GM21529 (cell line): ENCODE results near the gene LRRC2.

Experiments
- ATAC-seq: cut with Tn5 transposase; IDR thresholded peaks from one replicate; pipeline ENCODE4 v1.9.1; 2021; ENCODE audit not compliant: unreplicated experiment

Gene LRRC2

DNA sequence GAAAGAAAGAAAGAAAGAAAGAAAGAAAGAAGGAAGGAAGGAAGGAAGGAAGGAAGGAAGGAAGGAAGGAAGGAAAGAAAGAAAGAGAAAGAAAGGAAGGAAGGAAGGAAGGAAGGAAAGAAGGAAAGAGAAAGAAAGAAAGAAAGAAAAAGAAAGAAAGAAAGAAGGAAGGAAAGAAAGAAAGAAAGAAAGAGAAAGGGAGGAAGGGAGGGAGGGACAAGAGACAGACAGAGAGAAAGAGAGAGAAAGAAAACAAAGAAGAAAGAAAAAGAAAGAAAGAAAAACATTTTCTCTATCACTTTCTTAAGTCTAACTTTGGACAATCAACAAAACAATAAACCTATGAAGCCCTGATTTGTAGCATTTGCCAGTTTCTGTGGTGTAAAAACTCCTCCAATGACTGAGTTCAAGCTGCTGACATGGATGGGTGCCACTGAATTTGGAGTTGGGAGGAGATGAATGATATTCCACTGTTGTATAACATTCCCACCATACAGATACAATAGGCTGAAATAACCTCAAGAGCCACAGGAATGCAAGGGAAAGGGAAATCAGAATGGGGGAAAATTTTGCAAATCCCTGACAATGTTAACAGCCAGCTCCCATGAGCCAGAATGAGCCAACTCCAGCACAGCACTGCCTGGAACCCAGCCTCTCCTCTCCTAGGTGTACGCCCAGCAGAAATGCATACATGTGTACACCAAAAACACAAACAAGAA is 83.3 kb downstream of the LRRC2 start:
- no peak for ATAC-seq

DNA sequence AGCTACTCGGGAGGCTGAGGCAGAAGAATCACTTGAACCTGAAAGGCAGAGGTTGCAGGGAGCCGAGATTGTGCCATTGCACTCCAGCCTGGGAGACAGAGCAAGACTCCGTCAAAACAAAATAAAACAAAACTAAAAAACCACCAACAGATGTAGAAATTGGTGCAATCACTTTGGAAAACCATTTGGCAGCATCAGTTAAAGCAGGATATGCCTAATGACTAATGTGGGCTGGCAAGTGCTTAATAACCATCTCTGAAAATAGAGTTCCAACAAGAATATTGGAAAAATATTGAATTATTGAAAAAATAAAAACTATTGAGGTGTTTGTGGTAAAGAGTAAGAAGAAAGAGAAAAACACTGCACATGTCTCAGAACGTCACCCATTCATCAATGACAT is 84.5 kb downstream of the LRRC2 start:
- ATAC-seq = no peak

DNA sequence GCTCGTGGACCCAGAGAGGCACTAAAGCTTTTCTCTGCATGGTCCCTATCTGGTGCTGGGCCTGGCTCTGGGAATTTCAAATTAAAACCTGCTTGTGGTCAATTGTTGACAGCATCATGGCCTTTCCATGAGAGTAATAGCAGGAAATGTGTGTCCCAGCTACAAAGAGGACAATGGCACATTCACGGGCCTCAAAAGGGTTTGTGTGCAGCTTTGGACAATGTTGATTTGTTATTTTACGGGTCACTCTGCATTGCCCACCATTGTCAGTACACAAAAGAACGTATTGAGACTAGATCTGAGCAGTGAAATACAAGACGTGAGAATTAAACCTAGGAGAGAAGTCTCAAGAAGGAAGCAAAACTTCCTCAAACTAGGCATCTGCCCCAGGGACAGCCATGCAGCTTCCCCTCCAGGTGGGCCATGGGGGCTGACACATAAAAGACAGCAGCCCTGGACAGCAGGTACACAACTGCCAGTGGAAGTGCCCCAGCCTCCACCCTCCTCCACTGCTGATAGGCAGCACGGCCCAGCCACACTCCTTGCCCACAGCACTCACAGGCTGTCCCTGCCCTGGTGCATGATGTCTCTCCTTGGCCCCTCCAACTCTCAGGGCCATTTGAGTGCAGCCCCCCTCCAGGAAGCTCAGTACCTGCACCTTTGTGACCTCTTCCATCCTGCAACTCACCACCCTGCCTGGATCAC is 85.5 kb downstream of the LRRC2 start:
- no peak for ATAC-seq

DNA sequence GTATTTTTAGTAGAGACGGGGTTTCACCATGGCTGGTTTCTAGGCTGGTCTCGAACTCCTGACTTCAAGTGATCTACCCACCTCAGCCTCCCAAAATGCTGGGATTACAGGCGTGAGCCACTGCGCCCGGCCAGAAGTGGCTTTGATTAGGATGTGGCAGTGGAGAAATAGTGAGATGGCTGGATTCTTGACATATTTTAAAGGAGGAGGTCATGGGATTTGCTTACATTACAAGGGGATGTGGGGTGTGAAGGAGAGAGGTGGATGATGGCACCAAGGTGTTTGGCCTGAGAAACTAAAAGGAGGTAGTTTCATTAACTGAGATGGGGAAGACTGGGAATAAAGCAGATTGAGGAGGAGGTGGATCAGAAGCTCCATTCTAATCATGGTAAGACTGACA is 86.4 kb downstream of the LRRC2 start:
- no peak for ATAC-seq

DNA sequence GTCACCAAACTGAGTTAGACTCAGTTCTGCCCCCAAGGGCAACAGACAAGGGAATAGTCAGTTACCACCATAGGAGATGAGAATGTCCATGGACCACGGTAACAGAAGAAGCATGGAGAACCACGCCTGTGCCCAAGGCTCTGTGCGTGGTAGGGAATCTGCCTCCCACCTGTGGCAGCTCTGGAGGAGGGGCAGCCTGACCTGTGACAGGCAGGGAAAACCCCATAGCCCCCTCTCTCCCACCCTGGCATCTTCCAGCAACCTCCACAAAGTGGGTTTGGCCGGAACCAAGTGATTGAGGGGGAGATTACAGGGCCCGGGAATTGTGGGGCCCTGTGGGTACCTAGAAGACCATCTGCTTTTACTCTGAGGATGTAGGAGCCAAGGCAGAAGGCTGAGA is 87.1 kb downstream of the LRRC2 start:
- no peak for ATAC-seq

DNA sequence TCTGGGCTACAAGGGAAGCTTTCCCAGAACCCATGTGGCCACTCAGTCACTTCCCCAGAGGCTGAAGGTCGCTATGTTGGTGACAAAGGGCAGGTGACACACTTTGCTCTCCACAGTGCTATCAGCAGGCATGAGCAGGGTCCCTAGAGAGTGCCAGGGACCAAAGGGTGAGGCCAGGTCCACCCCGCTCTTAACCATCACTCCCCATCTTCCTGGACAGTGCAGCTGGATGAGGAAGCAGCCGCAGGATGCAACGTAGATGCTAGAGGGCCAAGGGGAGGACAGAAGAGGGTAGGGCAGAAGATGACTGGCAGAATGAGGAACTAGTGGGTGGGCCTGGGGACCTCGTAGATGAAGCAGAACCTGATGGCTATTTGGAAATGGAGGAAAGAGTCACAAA is 87.8 kb downstream of the LRRC2 start:
- no peak for ATAC-seq

DNA sequence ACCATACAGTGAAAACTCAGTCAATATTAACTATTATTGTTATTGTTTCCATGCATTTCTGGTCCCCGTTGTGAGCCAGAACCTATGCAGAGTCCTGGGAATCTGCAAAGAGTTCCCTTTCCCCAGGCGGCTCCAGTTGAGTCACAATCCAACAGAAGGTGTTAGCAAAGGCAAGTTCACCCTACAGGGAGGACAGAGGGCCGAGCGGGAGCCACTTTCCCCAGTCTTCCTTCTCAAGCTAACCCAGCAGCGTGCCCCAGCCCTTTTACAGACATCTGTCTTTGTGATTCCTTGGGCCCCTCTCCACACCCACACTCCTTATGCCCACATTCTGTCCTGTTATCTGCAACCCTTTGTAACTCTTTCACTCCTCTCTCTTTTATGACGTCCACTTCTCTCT is 88.3 kb downstream of the LRRC2 start:
- no peak for ATAC-seq

DNA sequence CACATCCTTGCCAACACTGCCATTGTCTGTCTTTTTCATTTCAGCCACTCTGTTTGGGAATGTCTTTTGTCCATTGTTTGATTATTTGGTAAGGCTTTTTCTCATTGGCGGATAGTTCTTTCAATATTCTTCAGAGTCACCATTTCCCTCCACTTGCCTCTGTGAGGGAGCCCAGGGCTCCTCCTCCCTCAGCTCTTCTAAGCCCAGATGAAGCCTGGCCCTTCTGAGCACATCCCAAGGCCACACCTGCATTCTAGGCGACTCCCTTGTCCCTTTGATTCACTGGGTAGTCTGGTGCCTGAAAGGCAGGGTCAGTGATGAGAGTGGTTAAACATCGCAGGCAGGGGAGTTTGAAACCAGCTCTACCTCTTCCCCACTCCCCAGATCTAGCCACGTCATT is 89.0 kb downstream of the LRRC2 start:
- no peak for ATAC-seq

DNA sequence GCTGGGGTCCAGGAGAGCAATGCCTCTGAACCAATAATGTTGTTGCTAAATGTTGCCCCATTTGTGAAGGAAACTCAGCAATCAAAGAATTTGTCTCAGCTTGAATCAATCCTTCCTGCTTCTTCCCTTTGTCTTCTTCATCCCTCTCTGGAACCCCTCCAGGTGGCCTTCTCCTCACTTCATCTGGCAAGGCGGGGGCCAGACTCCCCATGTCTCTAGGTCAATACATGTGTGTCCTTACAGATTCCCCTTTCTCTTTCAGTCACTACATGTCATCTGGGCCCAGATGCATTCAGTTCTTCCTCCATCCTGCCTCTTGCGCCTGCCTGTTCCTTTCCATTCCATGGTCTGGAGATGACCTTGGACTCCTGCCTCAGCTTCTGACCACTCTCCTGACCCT is 93.4 kb downstream of the LRRC2 start:
- ATAC-seq = no peak

DNA sequence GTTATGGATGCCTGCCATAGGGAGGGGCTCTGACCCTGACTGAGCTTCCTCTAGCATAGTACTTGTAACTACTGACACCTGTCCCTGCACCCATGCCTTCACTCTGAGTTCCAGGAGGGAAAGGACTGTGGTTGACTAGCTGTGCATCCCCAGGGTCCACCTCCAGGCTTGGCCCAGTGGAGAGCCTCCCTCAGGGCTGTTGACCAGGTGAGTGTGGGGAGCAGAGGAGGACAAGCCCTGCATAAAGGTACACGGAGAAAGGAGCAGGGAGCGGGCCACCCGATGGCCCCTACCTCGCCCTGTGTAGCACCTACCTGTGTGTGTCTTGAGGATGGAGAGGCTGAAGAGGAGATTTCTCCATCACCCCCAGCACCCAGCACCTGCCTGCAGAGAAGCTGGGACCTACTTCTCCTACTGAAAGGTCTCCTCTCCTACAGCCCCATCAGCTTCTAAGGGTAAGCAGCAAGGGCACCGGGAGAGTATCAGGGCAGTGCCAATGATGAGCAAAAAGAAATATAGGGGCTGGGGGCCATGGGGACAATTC is 94.7 kb downstream of the LRRC2 start:
- no peak for ATAC-seq

DNA sequence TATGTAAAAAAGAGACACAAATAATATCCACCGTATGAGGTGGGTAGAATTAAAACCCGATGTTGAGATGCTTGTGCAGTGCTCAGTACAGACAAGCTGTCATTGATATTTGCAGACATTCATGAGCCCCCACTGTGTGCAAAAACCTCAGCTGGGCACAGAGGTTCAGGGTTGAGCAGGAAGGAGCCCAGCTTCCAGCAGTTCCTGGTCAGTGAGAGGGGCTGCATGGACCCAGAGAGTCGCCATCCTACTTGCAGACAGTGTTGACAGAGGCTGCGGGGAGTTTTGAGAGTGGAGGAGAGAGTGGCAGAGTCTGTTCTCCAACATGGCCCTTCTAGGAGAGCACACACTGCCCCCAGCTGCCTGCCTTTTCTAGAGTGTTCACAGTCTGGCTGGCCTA is 95.3 kb downstream of the LRRC2 start:
- no peak for ATAC-seq

DNA sequence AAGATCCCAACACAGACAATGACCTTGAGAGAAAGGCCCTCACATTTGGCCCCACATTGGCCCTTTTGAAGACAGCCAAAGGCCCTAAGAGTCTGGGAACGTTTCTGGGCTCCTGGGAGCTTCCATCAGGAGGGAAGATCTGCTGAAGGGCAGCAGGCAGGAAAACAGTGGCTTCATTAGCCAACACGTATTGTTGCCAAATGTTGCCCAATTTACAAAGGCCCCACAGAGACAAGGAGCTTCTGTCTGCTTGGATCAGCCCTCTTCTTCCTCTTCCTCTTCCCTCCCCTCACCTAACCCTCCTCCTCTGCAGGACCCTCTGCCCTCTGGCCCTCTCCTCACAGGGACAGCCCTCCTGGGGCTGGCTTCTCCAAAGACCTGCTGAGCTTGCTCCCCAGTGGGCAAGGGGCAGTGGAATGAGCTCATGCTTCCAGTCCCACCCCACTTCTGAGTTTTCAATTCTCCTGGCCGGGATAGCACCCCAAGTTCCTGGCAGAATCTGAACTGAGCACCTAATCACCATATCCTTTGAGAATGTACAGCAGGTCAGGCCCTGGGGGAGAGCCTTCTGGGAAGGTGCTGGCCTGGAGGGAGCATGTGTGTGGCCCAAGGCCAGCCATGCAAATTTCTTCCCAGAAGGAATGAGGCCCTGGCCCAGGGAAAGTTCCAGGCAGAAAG is 96.3 kb downstream of the LRRC2 start:
- ATAC-seq = no peak

DNA sequence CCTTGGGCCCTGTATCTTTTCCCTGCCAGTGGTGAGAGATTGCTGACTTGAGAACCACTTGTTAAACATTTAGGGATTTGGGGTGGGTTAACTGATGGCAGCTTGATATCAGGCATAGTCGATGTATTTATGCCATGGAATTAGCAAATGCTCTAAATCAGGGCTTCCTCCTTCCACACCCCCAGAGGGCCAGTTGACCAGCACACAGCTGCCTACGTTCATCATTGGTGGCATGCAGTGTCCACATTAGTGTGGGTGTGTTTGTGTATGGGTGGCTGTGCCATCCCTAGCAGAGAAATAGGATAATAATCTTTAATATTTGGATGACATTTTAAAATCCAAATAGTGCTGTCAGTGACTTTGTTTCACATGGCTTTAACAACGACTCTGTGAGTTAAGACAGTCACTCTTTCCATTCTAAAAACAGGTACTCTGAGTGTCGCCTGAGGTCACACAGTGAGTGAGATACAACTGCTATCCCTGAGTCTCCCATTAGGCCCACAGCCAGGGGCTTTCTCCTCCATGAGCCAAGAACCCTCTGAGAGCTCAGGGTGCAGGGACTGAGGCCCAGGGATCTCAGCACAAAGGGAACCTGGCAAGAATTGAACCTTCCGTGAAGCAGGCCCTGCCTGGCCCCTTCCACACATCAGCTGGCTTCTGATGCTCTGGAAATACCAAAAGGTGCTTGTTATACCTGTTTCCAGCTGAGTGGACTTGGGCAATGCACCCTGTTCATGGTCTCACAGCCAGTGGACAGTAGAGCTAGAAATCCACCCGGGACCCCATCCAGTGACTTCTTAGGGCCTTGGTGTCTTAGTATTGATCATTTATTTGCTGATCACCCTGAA is 97.1 kb downstream of the LRRC2 start:
- no peak for ATAC-seq

DNA sequence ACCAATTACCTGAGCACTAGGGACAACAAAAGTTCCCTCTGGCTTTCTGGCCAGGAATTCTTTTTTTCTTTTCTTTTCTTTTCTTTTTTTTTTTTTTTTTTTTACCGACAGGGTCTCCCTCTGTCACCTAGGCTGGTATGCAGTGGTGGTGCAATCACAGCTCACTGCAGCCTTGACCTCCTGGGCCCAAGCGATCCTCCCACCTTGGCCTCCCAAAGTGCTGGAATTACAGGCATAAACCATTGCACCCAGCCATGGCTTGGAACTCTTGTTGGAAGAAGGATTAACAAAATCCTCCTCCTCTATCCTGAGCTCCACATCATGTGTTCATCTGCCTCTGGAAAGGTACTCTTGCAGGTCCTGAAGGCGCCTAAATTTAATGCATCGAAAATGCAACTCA is 98.5 kb downstream of the LRRC2 start:
- no peak for ATAC-seq

DNA sequence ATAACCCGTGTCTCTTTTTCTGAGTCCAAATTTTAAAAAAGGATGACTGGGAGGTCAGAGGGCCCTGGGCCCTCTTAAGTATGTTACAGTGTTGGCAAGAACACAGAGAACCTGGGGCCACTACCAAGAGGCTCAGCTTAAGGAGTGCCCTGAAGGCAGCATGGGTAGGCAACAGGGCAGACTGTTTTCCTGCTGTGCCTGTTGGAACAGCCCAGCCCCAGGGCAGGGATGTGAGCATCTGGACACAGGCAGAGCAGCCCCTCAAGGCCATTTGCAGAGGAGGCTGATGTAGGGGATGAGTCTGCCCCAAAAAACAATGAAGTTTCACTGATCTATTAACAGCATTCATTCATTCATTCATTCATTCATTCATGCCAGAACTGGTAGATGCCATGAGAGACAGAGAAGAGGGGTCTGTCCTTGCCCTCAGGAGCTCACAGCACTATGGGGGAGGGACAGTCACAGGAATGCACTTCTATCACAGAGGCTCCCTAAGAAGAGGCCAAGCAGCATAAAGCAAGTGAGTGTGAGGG is 99.2 kb downstream of the LRRC2 start:
- no peak for ATAC-seq

DNA sequence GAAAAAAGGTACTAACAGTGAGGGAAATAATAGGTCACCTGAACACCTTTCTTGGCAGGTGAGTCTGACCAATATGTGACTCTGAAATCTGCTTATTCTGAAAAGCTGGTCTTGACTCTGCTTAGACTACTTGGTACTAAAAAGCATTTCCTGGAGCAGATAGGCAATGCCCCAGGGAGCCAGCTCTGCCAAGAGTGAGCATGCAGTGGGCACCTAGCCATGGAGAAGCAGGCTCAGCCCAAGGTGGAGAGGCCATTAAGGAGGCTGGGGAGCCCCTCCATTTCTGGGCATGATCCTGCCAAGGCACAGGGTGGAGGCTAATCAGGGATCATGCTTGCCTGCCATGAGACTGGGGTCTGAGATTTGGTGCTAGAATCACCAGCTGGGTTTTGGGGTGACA is 99.8 kb downstream of the LRRC2 start:
- ATAC-seq = no peak
